A673 (cell line): ENCODE data around the gene NLRP3. TPM values are rescaled to one million over a fixed set of nuclear protein-coding genes. Genes with fewer than 3 reads are reported as not detected.
"Not testable (repeated sequence)": the region's sequence is repeated elsewhere in the genome, so short reads cannot be mapped to it uniquely, and the experiment has no call there.

Experiments
- Bru-seq: library from RNA; stranded (reverse); fragments of 400-500 nt; gene quantifications from one replicate; lab custom pipeline; 2021; lab: Mats Ljungman, UMichigan
- BruChase-seq, 2 experiments: library from RNA; stranded (reverse); fragments of 400-500 nt; gene quantifications; one replicate each; lab custom pipeline; 2021; lab: Mats Ljungman, UMichigan
- BruUV-seq: library from RNA; stranded (reverse); fragments of 400-500 nt; replicated peaks from 2 replicates; lab custom pipeline; 2021; lab: Mats Ljungman, UMichigan
- CTCF ChIA-PET: fragments of 300-600 bp; sonication (Branson Sonifier 250); formaldehyde crosslinking; loops from one replicate; lab custom pipeline; 2022; ENCODE audit warnings: antibody characterized with exemption; lab: Charles Lee
- POLR2A ChIA-PET: fragments of 300-600 bp; sonication (Branson Sonifier 250); formaldehyde crosslinking; loops from one replicate; lab custom pipeline; 2022; ENCODE audit warnings: antibody characterized with exemption; ENCODE audit not compliant: low non-redundant PET; lab: Charles Lee
- DNase-seq: peaks from one replicate; pipeline ENCODE4 v3.0.0-alpha.2; 2015; ENCODE audit warnings: low spot score
- H3K27ac ChIP-seq: fragments of 200-600 bp; sonication (generic); 2 replicates; pipeline ENCODE4 v1.5.1; 2016; ENCODE audit warnings: mixed run types, low read depth, mild to moderate bottlenecking, mixed read lengths, antibody characterized with exemption, low read length; ENCODE audit not compliant: poor library complexity, severe bottlenecking
- H3K27me3 ChIP-seq: fragments of 200-600 bp; sonication (generic); replicated peaks from 2 replicates; pipeline ENCODE4 v1.6.1; 2017; ENCODE audit warnings: mixed run types, low read depth, mild to moderate bottlenecking, mixed read lengths, antibody characterized with exemption, low read length; ENCODE audit not compliant: insufficient read depth, poor library complexity
- H3K36me3 ChIP-seq: fragments of 200-600 bp; sonication (generic); 2 replicates; pipeline ENCODE4 v1.6.1; 2016; ENCODE audit warnings: mixed run types, mild to moderate bottlenecking, mixed read lengths, antibody characterized with exemption, low read length; ENCODE audit not compliant: insufficient read depth, poor library complexity, severe bottlenecking
- H3K4me1 ChIP-seq: fragments of 200-600 bp; sonication (generic); 2 replicates; pipeline ENCODE4 v1.6.1; 2017; ENCODE audit warnings: mixed run types, mild to moderate bottlenecking, mixed read lengths, antibody characterized with exemption, low read length; ENCODE audit not compliant: insufficient read depth, poor library complexity, severe bottlenecking
- H3K4me3 ChIP-seq: fragments of 200-600 bp; sonication (generic); 2 replicates; pipeline ENCODE4 v1.5.1; 2016; ENCODE audit warnings: low read depth, mixed run types, mild to moderate bottlenecking, mixed read lengths, low read length; ENCODE audit not compliant: poor library complexity, severe bottlenecking
- H3K9me3 ChIP-seq: fragments of 200-600 bp; sonication (generic); 2 replicates; pipeline ENCODE4 v1.6.1; 2016; ENCODE audit warnings: mixed run types, low read depth, mild to moderate bottlenecking, mixed read lengths, antibody characterized with exemption, low read length; ENCODE audit not compliant: poor library complexity, severe bottlenecking
- EZH2 ChIP-seq: fragments of 200-600 bp; sonication (generic); IDR thresholded peaks from 2 replicates; pipeline ENCODE4 v1.6.1; 2017; ENCODE audit warnings: borderline replicate concordance, low read depth, mild to moderate bottlenecking, mixed read lengths, antibody characterized with exemption, low read length; ENCODE audit not compliant: poor library complexity, severe bottlenecking
- intact Hi-C: fragments of 100-400 bp; cut with micrococcal nuclease; formaldehyde crosslinking; loops from one replicate; pipeline ENCODE4 v1.10.0; 2022; ENCODE audit not compliant: unreplicated experiment
- long read RNA-seq: library from polyadenylated mRNA; stranded (forward); transcript quantifications from one replicate; pipeline ENCODE4 v2.0.0, GENCODE V29; 2022
- total RNA-seq: library from RNA; stranded (reverse); gene quantifications from 2 replicates; pipeline ENCODE4 v1.2.3, GENCODE V29; 2021
- TF ChIP-seq, protein P1 (sequence below): fragments of 300-800, 200-600 bp; sonication (generic); conservative IDR thresholded peaks from 2 replicates; pipeline ENCODE4 v1.5.1; 2017; ENCODE audit warnings: low read depth, mild to moderate bottlenecking, antibody characterized with exemption, low read length, moderate library complexity, mixed read lengths

Gene NLRP3
- total RNA-seq (not detected in 2 replicates), Bru-seq, nascent RNA (percentile 5 among the genes with signal in this experiment), BruChase-seq, experiment 1, labeled RNA remaining after a 2-hour chase (not detected), BruChase-seq, experiment 2, labeled RNA remaining after a 6-hour chase (percentile 7 among the genes with signal in this experiment)
- long read RNA-seq, partial matches to known transcripts = 0 of 1 reads
- long read RNA-seq, other reads (novel, unspliced or antisense) = 1 of 1 reads

DNA sequence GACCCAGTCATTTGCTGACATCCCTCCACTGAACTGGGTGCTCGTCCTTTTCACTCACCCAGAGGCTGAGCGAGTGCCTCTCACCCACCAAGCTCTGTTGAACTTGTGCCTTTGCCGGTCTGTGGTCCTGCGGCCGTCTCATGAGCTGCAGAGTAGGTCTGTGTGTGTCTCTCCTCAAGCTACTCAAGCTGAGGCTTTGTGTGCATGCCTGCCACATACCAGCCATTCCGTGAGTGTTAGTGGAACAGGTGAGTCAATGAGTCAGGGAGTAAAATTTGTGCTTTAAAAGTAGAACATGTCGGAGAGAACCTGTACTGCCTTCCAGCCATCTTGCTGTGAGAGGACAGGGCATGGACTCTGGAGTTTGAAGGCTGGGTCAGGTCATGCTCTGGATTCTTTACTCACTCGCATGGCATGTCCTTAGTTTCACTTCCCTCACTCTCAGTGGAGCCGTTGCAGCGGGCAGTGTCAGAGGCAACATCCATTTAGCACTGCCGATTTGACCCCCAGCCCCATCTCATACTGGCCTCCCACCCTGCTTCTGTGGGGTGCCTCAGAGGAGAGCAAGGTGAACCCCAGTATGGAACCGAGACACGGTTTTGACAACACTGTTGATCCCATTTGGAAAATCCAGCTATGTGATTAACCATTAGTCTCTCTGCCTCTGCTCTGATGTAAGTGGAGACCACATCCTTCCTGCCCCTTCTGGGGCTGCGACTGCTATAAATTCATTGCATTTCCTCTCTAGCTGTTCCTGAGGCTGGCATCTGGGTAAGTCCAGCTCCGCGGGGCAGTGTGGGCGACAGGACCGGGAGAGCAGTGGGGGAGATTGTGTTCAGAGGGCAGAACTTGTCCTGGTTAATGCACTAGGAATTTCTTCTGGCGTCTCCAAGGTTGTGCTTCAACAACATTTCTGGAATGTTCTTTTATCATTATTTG is at the start of gene NLRP3:
Gene NLRP3, plus strand, starts transcription at position 751 of the 939 bp plus-strand sequence. CDS start 2,628 bp downstream, outside the sequence.
- DNase-seq = no peak
- no peak within 1 kb of the TSS for H3K27ac ChIP-seq
- H3K36me3 ChIP-seq = no peaks in the 10 kb centered on the region
- TF ChIP-seq, protein P1, sequence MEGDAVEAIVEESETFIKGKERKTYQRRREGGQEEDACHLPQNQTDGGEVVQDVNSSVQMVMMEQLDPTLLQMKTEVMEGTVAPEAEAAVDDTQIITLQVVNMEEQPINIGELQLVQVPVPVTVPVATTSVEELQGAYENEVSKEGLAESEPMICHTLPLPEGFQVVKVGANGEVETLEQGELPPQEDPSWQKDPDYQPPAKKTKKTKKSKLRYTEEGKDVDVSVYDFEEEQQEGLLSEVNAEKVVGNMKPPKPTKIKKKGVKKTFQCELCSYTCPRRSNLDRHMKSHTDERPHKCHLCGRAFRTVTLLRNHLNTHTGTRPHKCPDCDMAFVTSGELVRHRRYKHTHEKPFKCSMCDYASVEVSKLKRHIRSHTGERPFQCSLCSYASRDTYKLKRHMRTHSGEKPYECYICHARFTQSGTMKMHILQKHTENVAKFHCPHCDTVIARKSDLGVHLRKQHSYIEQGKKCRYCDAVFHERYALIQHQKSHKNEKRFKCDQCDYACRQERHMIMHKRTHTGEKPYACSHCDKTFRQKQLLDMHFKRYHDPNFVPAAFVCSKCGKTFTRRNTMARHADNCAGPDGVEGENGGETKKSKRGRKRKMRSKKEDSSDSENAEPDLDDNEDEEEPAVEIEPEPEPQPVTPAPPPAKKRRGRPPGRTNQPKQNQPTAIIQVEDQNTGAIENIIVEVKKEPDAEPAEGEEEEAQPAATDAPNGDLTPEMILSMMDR = no peak
- no peak for TF ChIP-seq EZH2
- intact Hi-C loops = no loop called here
- BruUV-seq = no TSS peak
- H3K4me1 ChIP-seq = no peaks in the 10 kb centered on the region
- ChIA-PET POLR2A (no interaction called here), CTCF (no interaction called here)
- H3K9me3 ChIP-seq = no peaks in the 10 kb centered on the region
- no peaks in the 10 kb centered on the region for H3K27me3 ChIP-seq
- H3K4me3 ChIP-seq = no peak within 1 kb of the TSS

DNA sequence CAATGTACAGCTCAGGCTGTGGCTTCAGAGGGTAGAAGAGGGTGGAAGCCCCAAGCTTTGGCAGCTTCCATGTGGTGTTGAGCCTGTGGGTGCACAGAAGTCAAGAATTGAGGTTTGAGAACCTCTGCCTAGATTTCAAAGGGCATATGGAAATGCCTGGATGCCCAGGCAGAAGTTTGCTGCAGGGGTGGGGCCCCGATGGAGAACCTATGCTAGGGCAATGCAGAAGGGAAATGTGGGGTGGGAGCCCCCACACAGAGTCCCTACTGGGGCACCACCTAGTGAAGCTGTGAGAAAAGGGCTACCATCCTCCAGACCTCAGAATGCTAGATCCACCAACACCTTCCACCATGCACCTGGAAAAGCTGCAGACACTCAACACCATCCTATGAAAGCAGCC is 49.6 kb upstream of the NLRP3 start:
- CTCF ChIA-PET, intact Hi-C loops, H3K27me3 ChIP-seq, H3K27ac ChIP-seq, H3K4me3 ChIP-seq, DNase-seq, BruUV-seq, H3K9me3 ChIP-seq, H3K36me3 ChIP-seq, POLR2A ChIA-PET, H3K4me1 ChIP-seq: not testable (repeated sequence)

DNA sequence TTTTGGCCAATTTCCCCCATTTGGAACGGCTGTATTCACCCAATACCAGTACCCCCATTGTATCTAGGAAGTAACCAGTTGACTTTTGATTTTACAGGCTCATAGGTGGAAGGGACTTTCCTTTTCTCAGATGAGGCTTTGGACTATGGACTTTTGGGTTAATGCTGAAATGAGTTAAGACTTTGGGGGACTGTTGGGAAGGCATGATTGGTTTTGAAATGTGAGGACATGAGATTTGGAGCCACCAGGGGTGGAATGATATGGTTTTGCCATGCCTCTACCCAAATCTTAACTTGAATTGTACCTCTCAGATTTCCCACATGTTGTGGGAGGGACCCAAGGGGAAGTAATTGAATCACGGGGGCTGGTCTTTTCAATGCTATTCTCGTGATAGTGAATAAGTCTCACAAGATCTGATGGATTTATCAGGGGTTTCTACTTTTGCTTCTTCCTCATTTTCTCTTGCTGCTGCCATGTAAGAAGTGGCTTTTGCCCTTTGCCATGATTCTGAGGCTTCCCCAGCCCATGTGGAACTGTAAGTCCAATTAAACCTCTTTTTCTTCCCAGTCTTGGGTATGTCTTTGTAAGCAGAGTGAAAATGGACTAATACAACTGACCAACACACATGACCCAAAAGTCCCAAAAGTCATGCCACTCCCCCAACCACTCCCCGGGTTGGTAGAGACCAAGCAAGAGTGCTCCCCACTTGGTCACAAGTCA is 48.9 kb upstream of the NLRP3 start:
- ChIA-PET CTCF (no interaction called here), POLR2A (no interaction called here)
- H3K27me3 ChIP-seq = no peaks in the 10 kb centered on the region
- no peaks in the 10 kb centered on the region for H3K4me1 ChIP-seq
- no peak overlapping the region for H3K4me3 ChIP-seq
- no peak for DNase-seq
- TF ChIP-seq, protein P1 = no peak
- TF ChIP-seq EZH2 = no peak
- H3K27ac ChIP-seq = no peak overlapping the region
- H3K9me3 ChIP-seq = no peaks in the 10 kb centered on the region
- H3K36me3 ChIP-seq = no peaks in the 10 kb centered on the region
- BruUV-seq = no TSS peak
- intact Hi-C loops = no loop called here
